Measurements from ENCODE around the gene SPDYC. TPM values are rescaled to one million over a fixed set of nuclear protein-coding genes. Genes with fewer than 3 reads are reported as not detected.

SPDYC gene
- total and polyA plus RNA-seq, 9 of the 15 experiments (the other 6 are each of a cell fraction or from before 2014, with no cell fraction given), result 4.4 to 18.8 (median 9.2) TPM

DNA sequence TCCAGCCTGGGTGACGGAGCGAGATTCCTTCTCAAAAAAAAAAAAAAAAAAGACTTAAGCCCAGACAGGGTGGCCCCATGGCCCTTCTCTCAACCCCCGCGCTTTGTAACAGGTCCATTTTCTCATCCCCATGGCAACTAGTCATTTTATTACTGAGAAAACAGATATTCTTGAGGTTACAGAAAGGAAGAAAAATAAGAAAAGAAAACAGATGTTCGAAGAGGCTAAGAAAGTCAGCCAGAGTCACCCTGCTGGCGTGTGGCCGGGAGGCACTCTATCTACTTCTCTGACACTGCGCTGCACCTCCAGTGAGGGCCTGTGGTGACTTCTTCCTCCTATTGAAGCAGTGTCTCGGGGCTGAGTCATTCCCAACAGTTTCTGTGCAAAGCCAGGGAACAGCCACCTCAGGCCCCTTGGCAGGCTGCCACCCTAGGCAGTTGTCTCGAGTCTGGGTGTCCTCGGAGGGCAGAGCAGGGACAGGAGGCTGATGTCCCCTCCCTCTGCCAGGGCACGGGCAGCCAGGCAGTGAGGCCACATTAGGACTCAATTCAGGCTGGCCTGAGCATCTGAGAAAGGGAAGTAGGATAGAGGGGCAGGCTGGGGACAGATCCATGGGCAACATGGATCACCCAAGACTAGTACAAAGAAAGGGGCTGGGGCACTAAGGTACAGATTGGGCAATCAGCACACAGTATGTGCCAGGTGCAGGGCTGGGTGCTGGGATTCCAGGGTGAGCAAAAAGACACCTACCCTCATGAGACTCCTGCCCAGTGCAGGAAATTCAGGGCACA lies 19.3 kb upstream of the SPDYC start (continued):
- TF ChIP-seq GTF2E2 (tag; IDR thresholded peaks at IDR 0.05), result 0 out of 2 replicates have a peak, but pooled peaks have one; percentile 51
- peak in 1 of 2 experiments; percentile 77 for TF ChIP-seq AFF1 (IDR thresholded peaks at IDR 0.05; ENCODE audit: low read depth in 1 of 2, partially characterized antibody in 2 of 2)
- TF ChIP-seq, protein P1, sequence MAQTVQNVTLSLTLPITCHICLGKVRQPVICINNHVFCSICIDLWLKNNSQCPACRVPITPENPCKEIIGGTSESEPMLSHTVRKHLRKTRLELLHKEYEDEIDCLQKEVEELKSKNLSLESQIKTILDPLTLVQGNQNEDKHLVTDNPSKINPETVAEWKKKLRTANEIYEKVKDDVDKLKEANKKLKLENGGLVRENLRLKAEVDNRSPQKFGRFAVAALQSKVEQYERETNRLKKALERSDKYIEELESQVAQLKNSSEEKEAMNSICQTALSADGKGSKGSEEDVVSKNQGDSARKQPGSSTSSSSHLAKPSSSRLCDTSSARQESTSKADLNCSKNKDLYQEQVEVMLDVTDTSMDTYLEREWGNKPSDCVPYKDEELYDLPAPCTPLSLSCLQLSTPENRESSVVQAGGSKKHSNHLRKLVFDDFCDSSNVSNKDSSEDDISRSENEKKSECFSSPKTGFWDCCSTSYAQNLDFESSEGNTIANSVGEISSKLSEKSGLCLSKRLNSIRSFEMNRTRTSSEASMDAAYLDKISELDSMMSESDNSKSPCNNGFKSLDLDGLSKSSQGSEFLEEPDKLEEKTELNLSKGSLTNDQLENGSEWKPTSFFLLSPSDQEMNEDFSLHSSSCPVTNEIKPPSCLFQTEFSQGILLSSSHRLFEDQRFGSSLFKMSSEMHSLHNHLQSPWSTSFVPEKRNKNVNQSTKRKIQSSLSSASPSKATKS (CRISPR knock-in tag; IDR thresholded peaks at IDR 0.05), result no peak
- no peak for TF ChIP-seq RBM39 (optimal IDR thresholded peaks at IDR 0.05; ENCODE audit: low read depth, low read length)
- peak; percentile 58; the same call in 1 of the 2 replicates for TF ChIP-seq ATF7 (IDR thresholded peaks at IDR 0.05)
- TF ChIP-seq ZFX (CRISPR knock-in tag; IDR thresholded peaks at IDR 0.05), result peak; percentile 65
- TF ChIP-seq ETV5 (CRISPR knock-in tag; IDR thresholded peaks at IDR 0.05; ENCODE audit: low read depth), result peak; percentile 59; the same call in 1 of the 2 replicates
- TF ChIP-seq, protein P2, sequence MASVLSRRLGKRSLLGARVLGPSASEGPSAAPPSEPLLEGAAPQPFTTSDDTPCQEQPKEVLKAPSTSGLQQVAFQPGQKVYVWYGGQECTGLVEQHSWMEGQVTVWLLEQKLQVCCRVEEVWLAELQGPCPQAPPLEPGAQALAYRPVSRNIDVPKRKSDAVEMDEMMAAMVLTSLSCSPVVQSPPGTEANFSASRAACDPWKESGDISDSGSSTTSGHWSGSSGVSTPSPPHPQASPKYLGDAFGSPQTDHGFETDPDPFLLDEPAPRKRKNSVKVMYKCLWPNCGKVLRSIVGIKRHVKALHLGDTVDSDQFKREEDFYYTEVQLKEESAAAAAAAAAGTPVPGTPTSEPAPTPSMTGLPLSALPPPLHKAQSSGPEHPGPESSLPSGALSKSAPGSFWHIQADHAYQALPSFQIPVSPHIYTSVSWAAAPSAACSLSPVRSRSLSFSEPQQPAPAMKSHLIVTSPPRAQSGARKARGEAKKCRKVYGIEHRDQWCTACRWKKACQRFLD (CRISPR knock-in tag; IDR thresholded peaks at IDR 0.05), result peak; percentile 21; the same call in 1 of the 2 replicates
- TF ChIP-seq RFX1 (IDR thresholded peaks at IDR 0.05), result peak; percentile 77
- TF ChIP-seq RNF2 (IDR thresholded peaks at IDR 0.05), result 0 out of 2 replicates have a peak, but pooled peaks have one; percentile 47
- TF ChIP-seq, protein P3, sequence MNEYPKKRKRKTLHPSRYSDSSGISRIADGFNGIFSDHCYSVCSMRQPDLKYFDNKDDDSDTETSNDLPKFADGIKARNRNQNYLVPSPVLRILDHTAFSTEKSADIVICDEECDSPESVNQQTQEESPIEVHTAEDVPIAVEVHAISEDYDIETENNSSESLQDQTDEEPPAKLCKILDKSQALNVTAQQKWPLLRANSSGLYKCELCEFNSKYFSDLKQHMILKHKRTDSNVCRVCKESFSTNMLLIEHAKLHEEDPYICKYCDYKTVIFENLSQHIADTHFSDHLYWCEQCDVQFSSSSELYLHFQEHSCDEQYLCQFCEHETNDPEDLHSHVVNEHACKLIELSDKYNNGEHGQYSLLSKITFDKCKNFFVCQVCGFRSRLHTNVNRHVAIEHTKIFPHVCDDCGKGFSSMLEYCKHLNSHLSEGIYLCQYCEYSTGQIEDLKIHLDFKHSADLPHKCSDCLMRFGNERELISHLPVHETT (CRISPR knock-in tag; conservative IDR thresholded peaks at IDR 0.05 in 1 of 2, IDR thresholded peaks at IDR 0.05 in 1 of 2), result peak in 1 of 2 experiments; percentile 71; a peak in 2 of 4 replicates
